Measurements from ENCODE around the gene DPEP1.
"Not testable (repeated sequence)": the region's sequence is repeated elsewhere in the genome, so short reads cannot be mapped to it uniquely, and the experiment has no call there.

Gene DPEP1

DNA sequence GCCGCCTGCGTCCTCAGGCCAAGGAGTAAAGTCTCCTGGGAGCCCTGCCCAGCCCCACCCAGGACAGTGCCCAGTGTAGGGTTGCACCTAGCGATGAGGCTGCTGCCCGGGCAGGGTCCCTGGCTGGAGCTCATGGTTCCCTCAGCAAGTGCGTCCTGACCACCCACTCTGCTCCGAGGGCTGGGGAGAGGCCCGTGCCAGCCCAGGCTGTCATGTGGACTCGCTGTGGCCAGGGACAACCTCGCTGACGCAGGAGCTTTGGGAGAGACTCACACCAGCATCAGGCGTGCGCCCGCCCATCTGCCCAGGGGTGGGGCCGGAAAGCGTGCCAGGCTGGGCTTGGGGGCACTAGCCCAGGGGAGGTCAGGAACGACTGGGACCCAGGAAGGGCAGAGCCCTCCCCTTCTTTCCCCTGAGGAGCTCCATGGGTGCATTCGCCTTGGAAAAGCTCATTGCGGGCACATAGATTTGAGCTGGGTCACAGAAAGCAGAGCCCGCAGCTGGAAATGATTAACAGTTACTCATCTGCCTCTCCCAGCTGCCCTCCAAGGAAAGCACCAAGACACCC, 19.7 kb downstream of the DPEP1 start:
- H3K36me3 ChIP-seq (ENCODE audit: insufficient read depth, low read length), result no peaks in the 10 kb centered on the region
- peaks cover 9% of the 10 kb centered on the region; the same call in 1 of the 2 replicates for H3K27me3 ChIP-seq (ENCODE audit: insufficient read depth, low read length)
- H4K20me1 ChIP-seq (ENCODE audit: insufficient read depth, low read length), result no peaks in the 10 kb centered on the region
- no peak overlapping the region for H3K4me3 ChIP-seq (ENCODE audit: low read depth, low read length, poor library complexity, severe bottlenecking)
- TF ChIP-seq, protein P1, sequence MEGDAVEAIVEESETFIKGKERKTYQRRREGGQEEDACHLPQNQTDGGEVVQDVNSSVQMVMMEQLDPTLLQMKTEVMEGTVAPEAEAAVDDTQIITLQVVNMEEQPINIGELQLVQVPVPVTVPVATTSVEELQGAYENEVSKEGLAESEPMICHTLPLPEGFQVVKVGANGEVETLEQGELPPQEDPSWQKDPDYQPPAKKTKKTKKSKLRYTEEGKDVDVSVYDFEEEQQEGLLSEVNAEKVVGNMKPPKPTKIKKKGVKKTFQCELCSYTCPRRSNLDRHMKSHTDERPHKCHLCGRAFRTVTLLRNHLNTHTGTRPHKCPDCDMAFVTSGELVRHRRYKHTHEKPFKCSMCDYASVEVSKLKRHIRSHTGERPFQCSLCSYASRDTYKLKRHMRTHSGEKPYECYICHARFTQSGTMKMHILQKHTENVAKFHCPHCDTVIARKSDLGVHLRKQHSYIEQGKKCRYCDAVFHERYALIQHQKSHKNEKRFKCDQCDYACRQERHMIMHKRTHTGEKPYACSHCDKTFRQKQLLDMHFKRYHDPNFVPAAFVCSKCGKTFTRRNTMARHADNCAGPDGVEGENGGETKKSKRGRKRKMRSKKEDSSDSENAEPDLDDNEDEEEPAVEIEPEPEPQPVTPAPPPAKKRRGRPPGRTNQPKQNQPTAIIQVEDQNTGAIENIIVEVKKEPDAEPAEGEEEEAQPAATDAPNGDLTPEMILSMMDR (IDR thresholded peaks at IDR 0.05; ENCODE audit: low read length), result no peak
- no peak for TF ChIP-seq EZH2 (IDR thresholded peaks at IDR 0.05; ENCODE audit: borderline replicate concordance, low read length)
- no peak overlapping the region for H3K9ac ChIP-seq (ENCODE audit: low read length)
- no peak overlapping the region for H3K27ac ChIP-seq (ENCODE audit: low read depth, low read length, poor library complexity, severe bottlenecking)
- no peaks in the 10 kb centered on the region for H3K79me2 ChIP-seq (ENCODE audit: insufficient read depth, low read length)
- no peaks in the 10 kb centered on the region for H3K9me2 ChIP-seq (ENCODE audit: low read depth, low read length)
- no peak overlapping the region for H3K4me2 ChIP-seq (ENCODE audit: low read length)
- H2AFZ ChIP-seq (ENCODE audit: low read length), result no peak overlapping the region
- no peaks in the 10 kb centered on the region for H3K9me3 ChIP-seq (ENCODE audit: low read length)
- H3K4me1 ChIP-seq (ENCODE audit: insufficient read depth, low read length, severe bottlenecking), result no peaks in the 10 kb centered on the region
- no peaks in the 10 kb centered on the region for H3F3A ChIP-seq (ENCODE audit: insufficient read depth, low read length)

DNA sequence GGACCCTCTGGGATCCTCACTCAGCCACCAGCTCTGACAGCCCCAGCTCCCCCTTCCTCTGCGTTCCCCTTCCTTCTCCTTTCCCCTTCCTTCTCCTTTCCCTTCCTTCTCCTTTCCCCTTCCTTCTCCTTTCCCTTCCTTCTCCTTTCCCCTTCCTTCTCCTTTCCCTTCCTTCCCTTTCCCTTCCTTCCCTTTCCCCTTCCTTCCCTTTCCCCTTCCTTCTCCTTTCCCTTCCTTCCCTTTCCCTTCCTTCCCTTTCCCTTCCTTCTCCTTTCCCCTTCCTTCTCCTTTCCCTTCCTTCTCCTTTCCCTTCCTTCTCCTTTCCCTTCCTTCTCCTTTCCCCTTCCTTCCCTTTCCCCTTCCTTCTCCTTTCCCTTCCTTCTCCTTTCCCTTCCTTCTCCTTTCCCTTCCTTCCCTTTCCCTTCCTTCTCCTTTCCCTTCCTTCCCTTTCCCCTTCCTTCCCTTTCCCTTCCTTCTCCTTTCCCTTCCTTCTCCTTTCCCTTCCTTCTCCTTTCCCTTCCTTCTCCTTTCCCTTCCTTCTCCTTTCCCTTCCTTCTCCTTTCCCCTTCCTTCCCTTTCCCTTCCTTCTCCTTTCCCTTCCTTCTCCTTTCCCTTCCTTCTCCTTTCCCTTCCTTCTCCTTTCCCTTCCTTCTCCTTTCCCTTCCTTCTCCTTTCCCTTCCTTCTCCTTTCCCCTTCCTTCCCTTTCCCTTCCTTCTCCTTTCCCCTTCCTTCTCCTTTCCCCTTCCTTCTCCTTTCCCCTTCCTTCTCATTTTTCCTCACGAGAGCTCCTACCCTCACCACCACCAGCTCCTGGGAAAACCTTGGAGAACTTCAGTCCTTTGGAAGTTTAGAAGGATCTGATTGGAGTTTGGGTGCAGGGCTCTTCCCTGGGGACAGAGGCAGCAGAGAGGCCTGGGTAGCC, 21.3 kb downstream of the DPEP1 start:
- H3K9ac ChIP-seq (ENCODE audit: low read length); H3K9me3 ChIP-seq (ENCODE audit: low read length); H3K27me3 ChIP-seq (ENCODE audit: insufficient read depth, low read length); H2AFZ ChIP-seq (ENCODE audit: low read length); H4K20me1 ChIP-seq (ENCODE audit: insufficient read depth, low read length); H3K4me1 ChIP-seq (ENCODE audit: insufficient read depth, low read length, severe bottlenecking); H3K79me2 ChIP-seq (ENCODE audit: insufficient read depth, low read length); H3K27ac ChIP-seq (ENCODE audit: low read depth, low read length, poor library complexity, severe bottlenecking); H3K9me2 ChIP-seq (ENCODE audit: low read depth, low read length); H3K4me2 ChIP-seq (ENCODE audit: low read length); H3F3A ChIP-seq (ENCODE audit: insufficient read depth, low read length); H3K36me3 ChIP-seq (ENCODE audit: insufficient read depth, low read length); H3K4me3 ChIP-seq (ENCODE audit: low read depth, low read length, poor library complexity, severe bottlenecking): not testable (repeated sequence)

DNA sequence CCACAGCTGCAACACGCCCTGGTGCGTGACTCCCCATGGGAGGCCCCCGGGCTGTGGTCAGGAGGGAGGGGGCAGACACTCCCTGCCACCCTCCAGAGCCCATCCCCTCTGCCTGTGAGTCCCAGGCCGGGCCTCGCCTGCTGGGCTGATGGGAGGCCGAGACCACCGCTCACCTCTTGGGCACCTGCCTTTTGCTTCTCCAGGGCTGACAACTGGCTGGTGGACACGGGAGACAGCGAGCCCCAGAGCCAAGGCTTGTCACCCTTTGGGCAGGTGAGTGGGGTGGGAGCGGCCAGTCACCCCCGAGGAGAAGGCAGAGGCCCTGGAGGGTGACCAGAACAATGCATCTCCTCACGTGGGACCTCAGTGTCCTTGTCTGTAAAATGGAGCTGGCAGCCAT, 23.2 kb downstream of the DPEP1 start:
- Histone ChIP-seq H2AFZ (ENCODE audit: low read length) (no peak overlapping the region), H3K9me3 (ENCODE audit: low read length) (no peaks in the 10 kb centered on the region), H3K4me1 (ENCODE audit: insufficient read depth, low read length, severe bottlenecking) (no peaks in the 10 kb centered on the region), H3K4me2 (ENCODE audit: low read length) (no peak overlapping the region), H3K36me3 (ENCODE audit: insufficient read depth, low read length) (no peaks in the 10 kb centered on the region), H4K20me1 (ENCODE audit: insufficient read depth, low read length) (no peaks in the 10 kb centered on the region), H3K9me2 (ENCODE audit: low read depth, low read length) (no peaks in the 10 kb centered on the region), H3K4me3 (ENCODE audit: low read depth, low read length, poor library complexity, severe bottlenecking) (no peak overlapping the region), H3K9ac (ENCODE audit: low read length) (no peak overlapping the region), H3K79me2 (ENCODE audit: insufficient read depth, low read length) (no peaks in the 10 kb centered on the region), H3K27me3 (ENCODE audit: insufficient read depth, low read length) (peaks cover 1% of the 10 kb centered on the region; the same call in 1 of the 2 replicates), H3K27ac (ENCODE audit: low read depth, low read length, poor library complexity, severe bottlenecking) (no peak overlapping the region), H3F3A (ENCODE audit: insufficient read depth, low read length) (no peaks in the 10 kb centered on the region)
- TF ChIP-seq EZH2 (IDR thresholded peaks at IDR 0.05; ENCODE audit: borderline replicate concordance, low read length), result no peak

DNA sequence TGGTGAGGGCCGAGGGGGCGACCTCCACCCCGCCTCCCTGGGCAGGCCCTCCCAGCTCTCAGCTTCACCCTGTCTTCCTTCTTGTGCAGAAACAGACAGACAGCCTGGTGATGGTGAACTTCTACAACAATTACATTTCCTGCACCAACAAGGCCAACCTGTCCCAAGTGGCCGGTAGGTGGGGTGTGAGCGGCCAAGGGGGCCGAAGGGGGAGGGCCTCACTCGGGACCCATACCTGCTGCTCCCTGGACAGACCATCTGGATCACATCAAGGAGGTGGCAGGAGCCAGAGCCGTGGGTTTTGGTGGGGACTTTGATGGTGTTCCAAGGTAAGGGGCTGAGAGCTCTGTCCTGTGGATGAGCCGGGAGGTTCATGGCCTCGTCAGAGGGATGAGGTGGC, 23.9 kb downstream of the DPEP1 start:
- H3K79me2 ChIP-seq (ENCODE audit: insufficient read depth, low read length), result no peaks in the 10 kb centered on the region
- peaks cover 5% of the 10 kb centered on the region; the same call in 1 of the 2 replicates for H3K27me3 ChIP-seq (ENCODE audit: insufficient read depth, low read length)
- H3K4me2 ChIP-seq (ENCODE audit: low read length), result no peak overlapping the region
- no peak overlapping the region for H2AFZ ChIP-seq (ENCODE audit: low read length)
- no peaks in the 10 kb centered on the region for H3K9me2 ChIP-seq (ENCODE audit: low read depth, low read length)
- no peaks in the 10 kb centered on the region for H3K9me3 ChIP-seq (ENCODE audit: low read length)
- no peaks in the 10 kb centered on the region for H4K20me1 ChIP-seq (ENCODE audit: insufficient read depth, low read length)
- H3K9ac ChIP-seq (ENCODE audit: low read length), result no peak overlapping the region
- no peaks in the 10 kb centered on the region for H3K36me3 ChIP-seq (ENCODE audit: insufficient read depth, low read length)
- H3K4me1 ChIP-seq (ENCODE audit: insufficient read depth, low read length, severe bottlenecking), result no peaks in the 10 kb centered on the region
- no peaks in the 10 kb centered on the region for H3F3A ChIP-seq (ENCODE audit: insufficient read depth, low read length)
- TF ChIP-seq, protein P1 (IDR thresholded peaks at IDR 0.05; ENCODE audit: low read length), result peak; percentile 12; the same call in 1 of the 2 replicates
- TF ChIP-seq EZH2 (IDR thresholded peaks at IDR 0.05; ENCODE audit: borderline replicate concordance, low read length), result no peak
- no peak overlapping the region for H3K4me3 ChIP-seq (ENCODE audit: low read depth, low read length, poor library complexity, severe bottlenecking)
- H3K27ac ChIP-seq (ENCODE audit: low read depth, low read length, poor library complexity, severe bottlenecking), result no peak overlapping the region
